H9 (cell line): ENCODE results near the gene RAB22A. TPM values are rescaled to one million over a fixed set of nuclear protein-coding genes. Genes with fewer than 3 reads are reported as not detected.

Source experiments
- DNase-seq: peaks from one replicate; pipeline ENCODE4 v3.0.0-alpha.2; 2017
- H2AFZ ChIP-seq: one replicate; pipeline ENCODE4 v1.6.1; 2013; ENCODE audit warnings: mild to moderate bottlenecking, low read length, control low read depth, moderate library complexity
- H2AK5ac ChIP-seq: 2 replicates; pipeline ENCODE4 v1.6.1; 2013; ENCODE audit warnings: low read length, control low read depth, mixed read lengths; ENCODE audit not compliant: insufficient read length
- H2BK120ac ChIP-seq: one replicate; pipeline ENCODE4 v1.6.1; 2013; ENCODE audit warnings: low read depth, mild to moderate bottlenecking, low read length, control low read depth, inconsistent platforms; ENCODE audit not compliant: poor library complexity, severe bottlenecking
- H2BK12ac ChIP-seq: 2 replicates; pipeline ENCODE4 v1.6.1; 2013; ENCODE audit warnings: low read length, control low read depth, mixed read lengths, low read depth; ENCODE audit not compliant: insufficient read length
- H2BK15ac ChIP-seq: 2 replicates; pipeline ENCODE4 v1.6.1; 2013; ENCODE audit warnings: low read depth, low read length, control low read depth
- H2BK20ac ChIP-seq: one replicate; pipeline ENCODE4 v1.6.1; 2013; ENCODE audit warnings: low read depth, mild to moderate bottlenecking, low read length, control low read depth, inconsistent platforms; ENCODE audit not compliant: poor library complexity, severe bottlenecking
- H2BK5ac ChIP-seq: 2 replicates; pipeline ENCODE4 v1.6.1; 2013; ENCODE audit warnings: low read length, control low read depth, mixed read lengths; ENCODE audit not compliant: insufficient read length
- H3K14ac ChIP-seq: 2 replicates; pipeline ENCODE4 v1.6.1; 2013; ENCODE audit warnings: low read length, control low read depth; ENCODE audit not compliant: insufficient read depth
- H3K18ac ChIP-seq: 2 replicates; pipeline ENCODE4 v1.6.1; 2013; ENCODE audit warnings: low read depth, mild to moderate bottlenecking, mixed read lengths, low read length, control low read depth; ENCODE audit not compliant: insufficient read length
- H3K23ac ChIP-seq: 2 replicates; pipeline ENCODE4 v1.6.1; 2013; ENCODE audit warnings: low read length, control low read depth, mixed read lengths, low read depth; ENCODE audit not compliant: insufficient read length
- H3K23me2 ChIP-seq: 2 replicates; pipeline ENCODE4 v1.6.1; 2013; ENCODE audit warnings: low read depth, mild to moderate bottlenecking, mixed read lengths, low read length, control low read depth; ENCODE audit not compliant: insufficient read length, poor library complexity, severe bottlenecking
- H3K27ac ChIP-seq: 2 replicates; pipeline ENCODE4 v1.5.1; 2013; ENCODE audit warnings: low read length, control low read depth, mixed read lengths, low read depth; ENCODE audit not compliant: insufficient read length
- H3K27me3 ChIP-seq: 2 replicates; pipeline ENCODE4 v1.6.1; 2013; ENCODE audit warnings: low read length, control low read depth, inconsistent platforms; ENCODE audit not compliant: insufficient read depth
- H3K4ac ChIP-seq: 2 replicates; pipeline ENCODE4 v1.6.1; 2013; ENCODE audit warnings: low read depth, mild to moderate bottlenecking, control low read depth, inconsistent platforms, low read length, moderate library complexity
- H3K4me1 ChIP-seq: 2 replicates; pipeline ENCODE4 v1.6.1; 2013; ENCODE audit warnings: low read length, control low read depth, inconsistent platforms; ENCODE audit not compliant: insufficient read depth
- H3K4me2 ChIP-seq: 2 replicates; pipeline ENCODE4 v1.6.1; 2013; ENCODE audit warnings: low read length, control low read depth, mixed read lengths; ENCODE audit not compliant: insufficient read length, insufficient read depth
- H3K56ac ChIP-seq: 2 replicates; pipeline ENCODE4 v1.6.1; 2013; ENCODE audit warnings: low read depth, mild to moderate bottlenecking, mixed read lengths, low read length, control low read depth; ENCODE audit not compliant: insufficient read length
- H3K79me1 ChIP-seq: 2 replicates; pipeline ENCODE4 v1.6.1; 2013; ENCODE audit warnings: low read depth, mild to moderate bottlenecking, moderate library complexity, low read length, control low read depth, inconsistent platforms; ENCODE audit not compliant: insufficient read depth, poor library complexity, severe bottlenecking
- H3K79me2 ChIP-seq: 2 replicates; pipeline ENCODE4 v1.6.1; 2013; ENCODE audit warnings: low read length, control low read depth, inconsistent platforms; ENCODE audit not compliant: insufficient read depth
- H3K9ac ChIP-seq: 2 replicates; pipeline ENCODE4 v1.6.1; 2013; ENCODE audit warnings: low read length, control low read depth, mixed read lengths; ENCODE audit not compliant: insufficient read length; ENCODE audit errors: extremely low read depth
- H3K9me3 ChIP-seq: one replicate; pipeline ENCODE4 v1.6.1; 2013; ENCODE audit warnings: low read depth, low read length, inconsistent platforms; ENCODE audit not compliant: control insufficient read depth
- H3T11ph ChIP-seq: one replicate; pipeline ENCODE4 v1.6.1; 2013; ENCODE audit warnings: mild to moderate bottlenecking, low read length, control low read depth, inconsistent platforms
- H4K20me1 ChIP-seq: one replicate; pipeline ENCODE4 v1.6.1; 2013; ENCODE audit not compliant: control insufficient read depth, insufficient read length, insufficient read depth
- H4K5ac ChIP-seq: 2 replicates; pipeline ENCODE4 v1.6.1; 2013; ENCODE audit warnings: low read depth, mild to moderate bottlenecking, mixed read lengths, low read length, control low read depth; ENCODE audit not compliant: insufficient read length
- H4K8ac ChIP-seq: replicated peaks from 2 replicates; pipeline ENCODE4 v1.6.1; 2013; ENCODE audit warnings: low read length, control low read depth, mixed read lengths, low read depth; ENCODE audit not compliant: insufficient read length
- H4K91ac ChIP-seq: 2 replicates; pipeline ENCODE4 v1.6.1; 2013; ENCODE audit warnings: low read depth, mild to moderate bottlenecking, moderate library complexity, mixed read lengths, low read length, control low read depth; ENCODE audit not compliant: insufficient read length
- H3K27ac Mint-ChIP-seq, 3 experiments: 2 replicates in 2 of 3; 3 replicates in 1 of 3; pipeline ENCODE4 v1.8.0; 2020 to 2021; ENCODE audit warnings: mixed read lengths in 3 of 3, mild to moderate bottlenecking in 1 of 3, moderate library complexity in 1 of 3
- H3K27me3 Mint-ChIP-seq: 2 replicates; pipeline ENCODE4 v1.8.0; 2021; ENCODE audit warnings: low read depth, mild to moderate bottlenecking, moderate library complexity, mixed read lengths
- H3K36me3 Mint-ChIP-seq, 3 experiments: 2 replicates in 2 of 3; 3 replicates in 1 of 3; pipeline ENCODE4 v1.8.0; 2020 to 2021; ENCODE audit warnings: low read depth in 3 of 3, mixed read lengths in 3 of 3; ENCODE audit not compliant: insufficient read depth in 1 of 3
- H3K4me1 Mint-ChIP-seq, 2 experiments: 2 replicates each; pipeline ENCODE4 v1.8.0; 2020; ENCODE audit warnings: mixed read lengths in 2 of 2
- H3K4me3 Mint-ChIP-seq, 2 experiments: 2 replicates in 1 of 2; 3 replicates in 1 of 2; pipeline ENCODE4 v1.8.0; 2020 to 2021; ENCODE audit warnings: mild to moderate bottlenecking in 2 of 2, mixed read lengths in 2 of 2, moderate library complexity in 1 of 2
- H3K9me3 Mint-ChIP-seq, 2 experiments: 2 replicates in 1 of 2; 3 replicates in 1 of 2; pipeline ENCODE4 v1.8.0; 2020; ENCODE audit warnings: mild to moderate bottlenecking in 2 of 2, mixed read lengths in 2 of 2, moderate library complexity in 1 of 2
- CTCF ChIP-seq: fragments of 200-600 bp; sonication (generic); conservative IDR thresholded peaks from 3 replicates; pipeline ENCODE4 v1.8.0; 2021; ENCODE audit warnings: antibody characterized with exemption, mild to moderate bottlenecking
- WGBS: extraction: QIAGEN DNeasy Blood & Tissue Kit; methylation state at CpG from one replicate; pipeline ENCODE4 v1.1.7; 2013; ENCODE audit warnings: missing lambda C conversion rate, low lambda C conversion rate, mixed read lengths; ENCODE audit not compliant: insufficient read length; ENCODE audit errors: extremely low coverage; 5-methylcytosine and 5-hydroxymethylcytosine counted together
- total RNA-seq: library from RNA; stranded (reverse); gene quantifications from 2 replicates; pipeline ENCODE4 v1.2.1, GENCODE V29; 2021

RAB22A gene
- total RNA-seq, 1 experiment from 2014 or later: 6.3 TPM

GRCh38 chr20:58308680-58309527 lies 611 bp upstream of the RAB22A start:
- peak; percentile 41 for DNase-seq
- H3K23me2 ChIP-seq: peaks cover 13% of the 10 kb centered on the region
- H3K79me2 ChIP-seq: no peaks in the 10 kb centered on the region
- H3K4me2 ChIP-seq: peak overlapping the region; percentile 67
- Mint-ChIP-seq H3K4me1 (peaks cover 12 to 13% of the 10 kb centered on the region in 2 experiments), H3K27me3 (no peaks in the 10 kb centered on the region), H3K36me3 (peaks cover 7 to 25% (median 21%) of the 10 kb centered on the region in 3 experiments), H3K4me3 (peak overlapping the region; percentile 79 to 90), H3K9me3 (no peaks in the 10 kb centered on the region), H3K27ac (peak overlapping the region in 2 of 3 experiments; percentile 49 to 89; a peak in 2 of 7 replicates)
- no peak for TF ChIP-seq CTCF
- no peaks in the 10 kb centered on the region for H3K9me3 ChIP-seq
- no peaks in the 10 kb centered on the region; the same call in 1 of the 2 replicates for H3K4me1 ChIP-seq
- no peak overlapping the region for H3K4ac ChIP-seq
- H3K56ac ChIP-seq: no peak overlapping the region
- H3K14ac ChIP-seq: peak overlapping the region; percentile 78; the same call in 1 of the 2 replicates
- no CpG with 5 or more reads among the region's 41 CpGs for WGBS
- H2BK15ac ChIP-seq: no peak overlapping the region
- H3K27ac ChIP-seq: no peak overlapping the region
- H3K27me3 ChIP-seq: no peaks in the 10 kb centered on the region; the same call in 1 of the 2 replicates
- no peak overlapping the region for H4K91ac ChIP-seq
- H2AFZ ChIP-seq: no peak overlapping the region
- H4K5ac ChIP-seq: no peak overlapping the region
- no peak overlapping the region for H3K18ac ChIP-seq
- H2BK20ac ChIP-seq: no peak overlapping the region
- no peak overlapping the region for H2BK5ac ChIP-seq
- peak overlapping the region; percentile 67 for H3K9ac ChIP-seq
- no peaks in the 10 kb centered on the region for H4K20me1 ChIP-seq
- no peak overlapping the region for H4K8ac ChIP-seq
- H3K79me1 ChIP-seq: no peaks in the 10 kb centered on the region
- H3T11ph ChIP-seq: no peak overlapping the region
- no peak overlapping the region for H2BK12ac ChIP-seq
- no peak overlapping the region for H3K23ac ChIP-seq
- H2BK120ac ChIP-seq: no peak overlapping the region
- no peak overlapping the region for H2AK5ac ChIP-seq
